NCI-H2227 (cell line): ENCODE data around the gene CCDC149.

Experiments used
- DNase-seq: peaks from one replicate; lab custom pipeline; 2025; ENCODE audit not compliant: unreplicated experiment; lab: John Stamatoyannopoulos, UW

The CCDC149 gene

DNA sequence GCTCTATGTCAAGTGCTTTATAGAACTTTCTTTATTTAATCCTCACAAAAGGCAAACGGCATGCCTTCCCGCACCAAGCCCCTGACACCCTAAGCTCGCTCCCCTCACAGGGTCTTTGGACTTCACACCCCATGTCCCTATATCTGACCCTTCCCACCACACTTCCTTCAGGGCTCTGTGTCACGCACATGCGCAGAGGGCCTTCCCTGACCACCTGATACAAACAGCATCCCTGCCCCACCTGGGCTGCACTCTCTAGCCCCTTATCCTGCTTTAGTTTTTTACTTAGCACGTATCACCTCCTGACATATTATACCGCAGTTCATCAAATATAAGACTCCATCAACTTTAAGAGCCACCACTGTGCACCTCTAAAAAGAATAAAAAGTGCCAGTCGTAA, 67.7 kb downstream of the CCDC149 start:
- no peak for DNase-seq

DNA sequence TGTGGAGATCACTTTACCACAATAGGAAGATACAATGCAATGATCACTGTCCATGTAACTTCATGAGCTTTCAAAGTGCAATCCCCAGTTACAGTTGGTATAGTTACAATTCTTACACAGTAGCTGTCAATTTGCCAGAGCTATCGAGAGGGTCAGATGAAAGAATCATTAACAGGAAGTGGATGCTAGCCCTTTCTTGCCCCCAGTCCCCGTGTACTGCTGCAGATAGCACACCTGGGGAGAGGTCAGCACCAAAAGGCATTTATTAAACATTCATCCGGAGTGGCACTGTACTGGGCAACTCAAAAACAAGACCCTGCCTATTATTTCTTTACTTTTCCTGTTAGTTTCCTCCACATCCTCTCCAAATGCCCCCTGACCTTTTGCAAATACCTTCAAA, 69.7 kb downstream of the CCDC149 start:
- DNase-seq: no peak

DNA sequence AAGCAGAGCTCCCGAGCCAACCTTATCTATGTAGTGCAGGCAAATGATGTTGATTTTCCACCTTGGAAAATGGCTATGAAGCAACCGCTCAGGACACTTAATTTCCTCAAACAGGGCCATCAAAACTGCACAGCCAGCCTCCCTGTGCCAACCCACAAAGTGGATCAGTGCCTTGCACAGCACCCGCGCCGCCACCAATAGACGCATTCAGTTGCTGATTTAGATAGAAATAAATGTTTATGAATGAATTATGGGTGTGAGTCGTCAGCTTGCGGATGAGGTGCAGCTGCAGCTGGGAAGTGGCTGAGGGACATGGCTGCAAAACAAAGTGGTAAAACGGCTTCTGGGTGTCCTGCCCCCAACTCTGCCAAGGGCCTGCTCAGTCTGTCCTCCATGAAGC, 70.5 kb downstream of the CCDC149 start:
- no peak for DNase-seq

DNA sequence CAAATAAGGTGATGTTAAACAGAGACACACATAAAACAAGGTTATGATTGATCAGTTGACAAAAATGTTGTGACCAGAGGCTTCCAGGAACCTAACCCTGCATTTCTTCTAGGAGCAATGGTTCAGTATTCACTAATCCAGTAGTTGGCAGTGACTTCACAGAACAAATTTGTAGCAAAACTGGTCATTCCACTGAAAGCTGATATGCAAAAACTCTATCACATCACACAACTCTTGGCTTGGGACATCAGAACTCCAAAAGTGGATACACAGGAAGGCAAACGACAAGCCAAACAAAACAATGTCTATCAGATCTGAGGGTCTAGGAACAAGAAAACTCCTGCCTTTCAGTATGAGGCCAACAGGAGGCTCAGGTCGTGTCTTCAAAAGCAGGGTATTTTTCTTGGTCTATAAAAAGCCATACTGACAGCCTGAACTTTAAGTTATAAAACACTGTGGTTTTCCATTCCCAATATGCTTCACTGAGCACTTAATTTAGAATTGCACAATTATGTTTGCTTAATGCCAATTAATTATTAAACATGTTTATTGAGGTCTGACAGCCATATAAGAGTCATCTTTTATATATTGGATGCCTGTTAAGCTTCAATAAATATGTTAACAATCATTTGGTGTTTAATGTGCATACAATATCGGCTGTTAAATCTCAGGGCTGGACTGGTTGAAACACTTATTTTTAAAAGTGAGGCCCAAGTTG, 71.9 kb downstream of the CCDC149 start:
- DNase-seq: no peak

DNA sequence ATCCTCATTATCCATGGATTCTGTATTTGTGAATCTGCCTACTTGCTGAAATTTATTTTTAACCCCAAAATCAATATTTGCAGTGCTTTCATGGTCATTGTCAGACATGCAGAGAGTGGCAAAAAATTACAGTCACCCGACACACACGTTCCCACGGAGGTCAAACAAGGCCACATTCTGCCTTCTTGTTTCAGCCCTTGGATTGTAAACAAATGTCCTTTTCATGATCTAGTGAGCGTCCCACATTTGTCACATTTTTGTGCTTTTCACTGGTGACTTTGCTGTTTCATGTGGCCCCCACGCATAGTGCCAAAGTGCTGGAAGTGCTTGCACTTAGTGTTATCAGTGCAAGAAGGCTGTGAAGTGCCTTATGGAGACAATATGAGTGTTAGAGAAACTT, 72.5 kb downstream of the CCDC149 start:
- no peak for DNase-seq

DNA sequence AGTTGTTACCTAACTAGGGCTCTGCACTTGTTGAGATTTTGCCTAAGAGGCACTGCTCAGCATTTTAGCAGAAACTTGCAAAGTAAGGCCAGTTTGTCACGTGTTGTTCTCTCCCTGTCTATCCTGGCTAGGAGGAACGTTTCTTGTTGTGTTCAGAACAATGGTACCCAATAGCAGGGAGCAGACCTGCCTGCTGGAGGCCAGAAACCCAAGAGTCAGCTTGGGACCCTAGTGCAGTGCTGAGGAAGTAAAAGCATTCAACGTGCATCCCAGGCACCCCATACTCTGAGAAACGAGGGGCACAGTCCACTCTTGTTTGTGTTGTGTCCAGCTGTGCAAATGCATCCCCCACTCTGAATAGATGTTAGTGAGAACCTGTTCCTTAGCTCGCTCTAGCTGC, 75.1 kb downstream of the CCDC149 start:
- no peak for DNase-seq

DNA sequence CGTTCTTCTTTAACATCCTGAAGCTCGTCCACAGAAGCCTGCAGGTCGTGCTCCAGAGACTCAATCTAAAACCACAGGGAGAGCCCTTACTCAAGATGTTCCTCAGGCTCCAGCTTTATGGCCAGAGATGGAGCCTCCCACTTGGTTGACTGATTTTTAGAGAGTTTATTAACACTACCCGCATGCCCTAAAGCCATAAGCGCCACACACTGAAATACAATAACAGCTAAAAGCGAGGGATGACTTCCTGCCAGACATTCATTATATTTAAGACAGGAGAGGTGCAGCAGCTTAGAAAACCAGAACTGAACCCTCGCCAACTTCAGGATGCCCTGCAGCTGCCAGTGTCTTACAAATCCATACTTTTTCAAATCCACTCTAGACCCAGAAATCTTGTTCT, 75.5 kb downstream of the CCDC149 start:
- no peak for DNase-seq

DNA sequence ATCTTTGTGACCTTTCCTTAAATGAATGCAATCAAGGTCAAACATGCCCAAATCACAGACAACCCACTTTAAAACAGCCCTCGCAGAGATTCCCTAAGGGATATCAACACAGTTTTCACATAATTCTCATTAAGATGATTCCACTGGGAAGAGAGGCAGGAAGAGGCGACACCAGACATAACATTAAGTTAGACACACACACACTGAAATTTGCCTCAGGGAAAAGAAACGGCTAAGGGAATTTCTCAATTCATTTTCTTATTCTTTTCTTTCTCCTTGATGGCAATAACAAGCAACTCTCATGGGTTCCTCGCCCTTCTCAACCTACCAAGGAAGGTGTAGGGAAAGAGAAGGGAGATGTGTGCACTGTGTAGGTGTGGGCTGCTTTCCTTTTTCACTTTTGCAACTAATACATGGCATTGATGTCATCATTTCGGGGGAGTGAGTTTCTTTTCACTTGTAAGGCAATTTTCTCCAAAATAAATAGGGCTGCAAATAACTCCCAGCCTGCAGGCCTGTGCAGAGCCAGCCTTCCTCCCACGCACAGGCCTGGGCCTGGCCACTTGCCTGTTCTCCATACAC, 76.1 kb downstream of the CCDC149 start:
- no peak for DNase-seq

DNA sequence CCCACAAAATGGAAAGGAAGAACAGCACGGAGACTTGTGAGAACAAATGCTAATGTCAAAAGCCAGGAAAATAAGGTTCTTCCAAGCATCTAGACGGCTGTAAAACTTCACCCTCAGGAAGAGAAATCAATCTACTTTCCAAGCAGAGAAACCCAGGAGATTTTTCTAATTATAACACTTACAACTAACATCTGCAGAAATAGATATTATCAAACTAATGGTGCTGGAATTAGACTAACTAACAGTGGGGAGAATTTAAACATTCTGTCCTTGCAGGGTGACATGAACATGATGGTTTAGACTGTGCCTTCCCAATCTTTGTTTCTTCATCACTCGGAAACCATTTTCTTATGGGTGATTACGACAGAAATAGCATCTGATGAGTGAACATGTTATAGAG, 77.1 kb downstream of the CCDC149 start:
- DNase-seq: no peak

DNA sequence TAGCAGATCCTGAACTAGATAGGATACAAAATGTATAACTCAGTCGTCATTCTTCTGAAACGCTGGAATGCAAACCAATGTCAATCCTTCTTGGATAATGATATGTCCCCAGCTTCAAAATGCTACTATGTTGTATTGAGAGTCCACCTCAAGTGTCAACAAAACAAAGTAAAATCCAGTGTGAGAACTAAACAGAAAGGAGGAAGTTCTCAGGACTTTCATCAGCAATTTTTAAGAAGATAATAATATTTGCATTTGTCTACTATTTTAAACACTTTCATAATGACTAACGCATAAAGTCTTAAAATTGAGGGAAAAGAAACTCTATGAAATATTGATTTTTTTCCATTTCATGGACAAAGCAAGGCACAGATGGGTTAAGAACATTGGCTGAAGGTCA, 81.2 kb downstream of the CCDC149 start:
- no peak for DNase-seq

DNA sequence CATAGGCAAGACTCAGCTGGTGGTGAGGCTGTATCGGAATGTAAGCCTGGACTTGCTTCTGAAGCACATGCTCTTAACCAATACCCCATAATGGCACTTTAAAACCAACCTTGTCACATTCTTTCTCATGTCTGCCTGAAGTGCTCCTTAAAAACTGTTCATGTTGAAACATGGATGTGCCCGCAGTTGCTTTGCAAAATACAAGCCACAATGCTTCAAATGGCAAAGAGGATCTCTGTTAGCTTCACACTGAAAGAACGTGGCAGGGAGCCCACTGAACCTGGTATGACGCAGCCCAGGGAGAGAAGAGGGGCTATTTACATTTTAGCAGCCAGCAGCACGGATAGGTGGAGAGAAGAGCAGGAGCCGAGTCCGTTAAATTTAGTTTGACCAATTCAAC, 88.1 kb downstream of the CCDC149 start:
- no peak for DNase-seq

DNA sequence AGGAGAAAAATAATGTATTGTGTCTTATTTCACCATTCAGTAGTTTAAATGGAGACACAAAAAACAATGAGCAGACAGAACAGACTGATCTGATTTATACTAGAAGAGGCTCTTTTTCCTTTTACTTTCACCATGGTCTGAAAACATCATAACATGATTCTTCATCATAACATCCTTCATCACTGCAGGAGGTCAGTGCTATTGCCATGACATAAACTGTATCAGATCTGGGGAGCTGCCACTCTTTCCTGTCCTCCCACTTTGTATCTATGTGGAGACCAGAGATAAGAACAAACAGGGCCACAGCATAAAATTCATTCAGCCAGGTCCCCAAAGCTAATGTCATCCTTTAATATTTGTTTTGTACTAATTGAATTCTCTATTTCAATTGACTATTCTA, 92.3 kb downstream of the CCDC149 start:
- no peak for DNase-seq

DNA sequence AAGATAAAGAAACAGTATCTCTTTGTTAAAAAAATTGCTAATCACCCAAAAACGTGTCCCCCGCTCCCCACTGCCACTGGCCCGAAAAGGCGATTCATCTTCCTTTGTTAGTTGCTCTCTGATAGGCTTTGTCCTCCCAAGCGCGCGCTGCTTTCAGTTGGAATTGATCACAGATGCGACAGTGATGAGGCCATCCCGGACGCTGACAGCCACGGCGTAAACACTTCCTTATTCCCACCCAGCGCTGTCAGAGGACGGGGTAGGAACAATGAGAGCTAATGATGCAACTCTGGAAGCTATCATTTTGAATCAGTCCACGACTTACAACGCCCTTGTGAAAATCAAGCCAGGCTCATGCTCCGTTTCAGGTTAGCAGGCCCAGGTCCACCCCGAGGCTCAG, 96.0 kb downstream of the CCDC149 start:
- DNase-seq: no peak

DNA sequence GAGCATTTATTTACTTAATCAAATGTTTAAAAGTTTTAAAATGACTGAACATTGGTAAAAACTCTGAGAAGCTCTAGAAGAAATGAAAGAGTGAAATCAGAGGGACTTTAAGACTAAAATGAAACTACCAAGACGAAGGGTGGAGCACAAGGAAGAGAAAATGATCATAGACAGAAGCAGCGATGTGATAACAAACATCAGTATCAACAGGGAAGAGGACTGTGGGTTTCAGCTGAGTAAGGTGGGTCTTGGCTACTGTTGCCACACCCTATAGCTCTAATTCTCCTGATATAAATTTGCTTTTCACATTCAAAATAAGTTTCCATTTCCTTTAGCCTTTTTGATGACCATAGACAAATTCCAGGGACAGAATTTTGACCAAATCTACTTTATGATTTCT, 99.1 kb downstream of the CCDC149 start:
- no peak for DNase-seq

DNA sequence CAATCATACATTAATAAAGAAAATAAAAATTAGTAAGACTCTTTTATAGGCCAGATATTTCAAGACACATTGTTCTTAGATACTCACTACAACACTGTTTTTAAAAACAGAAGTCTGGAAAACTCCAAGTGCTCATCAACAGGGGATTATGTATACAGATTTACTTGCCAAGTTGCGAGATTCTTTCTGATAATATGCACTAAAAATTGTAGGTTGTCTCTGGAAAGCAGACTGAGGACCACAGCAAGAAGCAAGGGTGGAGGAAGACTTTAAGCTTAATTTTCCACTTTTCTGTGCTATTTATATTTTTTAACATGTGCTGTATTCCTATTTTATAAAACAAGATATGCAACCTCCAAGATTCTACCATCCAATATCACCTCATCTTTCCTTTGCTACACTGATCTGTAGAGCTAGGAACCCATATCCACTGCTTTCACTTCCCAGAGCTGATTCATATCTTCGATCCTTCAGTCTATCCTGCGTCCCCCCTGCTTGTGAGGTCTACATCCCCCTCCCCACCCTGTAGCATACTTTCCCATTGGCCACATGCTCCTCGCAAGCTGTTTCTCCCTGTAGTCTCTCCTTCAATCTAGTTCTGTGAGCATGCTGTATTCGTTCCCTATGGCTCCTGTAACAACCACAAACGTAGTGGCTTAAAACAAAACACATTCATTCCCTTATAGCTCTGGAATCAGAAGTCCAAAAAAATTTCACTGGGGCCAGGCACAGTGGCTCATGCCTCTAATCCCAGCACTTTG, 101.8 kb downstream of the CCDC149 start:
- DNase-seq: no peak

DNA sequence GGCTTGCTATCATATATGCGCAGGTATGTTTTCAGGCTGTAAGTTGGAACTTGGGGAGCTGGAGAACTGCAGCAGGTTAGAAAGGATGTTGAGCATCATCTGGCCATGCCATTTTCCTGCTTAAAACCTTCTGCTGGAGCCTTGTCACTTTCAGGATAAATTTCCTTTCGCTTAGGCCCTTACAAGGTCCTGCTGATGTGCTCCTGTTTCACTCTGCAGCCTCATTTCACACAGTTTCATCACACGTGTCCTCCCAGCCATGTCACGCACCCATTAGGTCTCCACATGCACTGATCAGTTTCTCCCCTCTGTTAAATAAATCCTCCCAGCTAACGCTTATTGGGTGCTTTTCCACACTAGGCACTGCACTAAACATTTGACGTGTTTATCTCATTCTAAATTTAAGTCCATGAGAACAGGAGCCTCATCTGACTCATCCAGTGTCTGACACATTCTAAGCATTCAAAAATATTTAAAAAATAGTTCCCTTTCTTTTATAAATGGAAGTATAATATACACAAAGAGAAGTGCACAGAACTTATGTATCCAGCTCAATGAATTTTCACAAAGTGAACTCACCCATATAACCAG, 102.9 kb downstream of the CCDC149 start:
- no peak for DNase-seq

DNA sequence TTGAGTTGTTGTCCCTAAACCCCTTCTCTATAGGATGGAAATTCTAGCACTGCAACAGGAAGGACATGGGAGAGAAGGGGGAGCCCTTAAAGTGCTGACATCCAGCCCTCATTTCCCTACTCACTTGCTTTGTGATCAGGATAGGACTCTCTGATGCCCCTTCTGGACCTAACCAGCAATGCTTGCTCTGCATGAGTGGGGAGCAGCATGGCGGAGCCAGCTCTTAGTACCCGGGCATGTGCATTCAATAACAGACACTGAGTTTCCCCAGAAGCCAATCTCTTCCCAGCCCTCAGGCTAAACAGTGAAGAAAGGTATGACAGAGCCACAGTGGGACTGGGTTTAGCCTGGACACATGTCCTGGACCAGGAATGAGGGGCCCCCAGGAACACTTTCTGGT, 103.5 kb downstream of the CCDC149 start:
- no peak for DNase-seq

DNA sequence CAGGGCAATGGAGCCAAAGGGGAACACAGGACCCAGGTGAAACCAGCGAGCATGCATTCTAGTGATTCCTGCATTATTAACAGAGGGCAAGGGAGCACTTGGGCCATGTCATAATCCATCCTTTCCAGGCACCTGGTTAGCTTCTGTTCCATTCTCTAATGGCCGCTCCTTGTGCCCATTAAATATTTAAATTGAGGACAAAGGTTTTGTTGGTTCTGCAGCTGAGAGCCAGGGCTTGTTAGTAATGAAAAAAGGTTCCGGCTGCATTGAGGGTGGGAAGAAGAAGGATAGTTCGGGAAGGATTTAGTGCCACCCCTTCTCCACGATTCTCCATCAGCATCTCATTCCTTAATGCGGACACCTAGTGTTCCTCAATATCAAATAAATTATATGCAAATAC, 103.9 kb downstream of the CCDC149 start:
- DNase-seq: no peak

DNA sequence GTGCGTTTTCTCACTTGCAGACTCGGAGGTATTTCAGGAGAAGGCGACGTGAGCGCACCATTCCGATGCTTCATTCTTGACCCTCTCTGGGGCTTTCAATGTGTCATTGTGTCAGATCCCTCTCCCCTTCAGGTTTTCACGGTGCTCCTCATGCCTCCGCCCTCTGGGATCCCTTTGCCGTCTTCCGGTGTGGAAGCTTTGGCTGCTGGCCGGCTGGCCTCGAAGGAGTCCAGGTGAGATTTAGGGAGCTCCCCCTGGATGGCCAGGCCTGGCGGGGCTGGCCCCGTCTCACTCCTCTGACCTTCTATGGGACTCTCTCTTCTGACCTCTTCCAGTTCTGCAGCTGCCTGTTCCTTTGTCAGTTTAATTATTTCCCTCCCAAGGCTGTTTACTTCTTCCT, 104.6 kb downstream of the CCDC149 start:
- no peak for DNase-seq

DNA sequence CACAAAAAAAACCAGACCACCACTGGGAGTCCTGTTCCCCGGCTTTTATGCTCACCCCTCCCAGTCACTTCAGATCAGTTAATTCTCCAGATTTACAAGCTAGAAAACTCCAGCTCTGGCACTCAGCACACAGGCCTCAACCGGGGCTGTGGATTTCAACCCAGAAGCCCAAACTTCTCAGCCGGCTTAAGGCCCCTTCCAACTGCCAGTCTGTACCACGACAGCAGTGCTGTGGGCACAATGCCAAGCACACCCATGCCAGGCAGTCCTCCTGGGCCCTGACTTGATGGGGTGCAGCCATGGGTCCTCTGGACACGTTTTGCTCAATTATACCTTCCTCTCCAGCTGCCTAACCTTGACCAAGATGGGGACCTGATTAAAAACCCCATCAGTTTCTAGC, 105.2 kb downstream of the CCDC149 start:
- DNase-seq: no peak

DNA sequence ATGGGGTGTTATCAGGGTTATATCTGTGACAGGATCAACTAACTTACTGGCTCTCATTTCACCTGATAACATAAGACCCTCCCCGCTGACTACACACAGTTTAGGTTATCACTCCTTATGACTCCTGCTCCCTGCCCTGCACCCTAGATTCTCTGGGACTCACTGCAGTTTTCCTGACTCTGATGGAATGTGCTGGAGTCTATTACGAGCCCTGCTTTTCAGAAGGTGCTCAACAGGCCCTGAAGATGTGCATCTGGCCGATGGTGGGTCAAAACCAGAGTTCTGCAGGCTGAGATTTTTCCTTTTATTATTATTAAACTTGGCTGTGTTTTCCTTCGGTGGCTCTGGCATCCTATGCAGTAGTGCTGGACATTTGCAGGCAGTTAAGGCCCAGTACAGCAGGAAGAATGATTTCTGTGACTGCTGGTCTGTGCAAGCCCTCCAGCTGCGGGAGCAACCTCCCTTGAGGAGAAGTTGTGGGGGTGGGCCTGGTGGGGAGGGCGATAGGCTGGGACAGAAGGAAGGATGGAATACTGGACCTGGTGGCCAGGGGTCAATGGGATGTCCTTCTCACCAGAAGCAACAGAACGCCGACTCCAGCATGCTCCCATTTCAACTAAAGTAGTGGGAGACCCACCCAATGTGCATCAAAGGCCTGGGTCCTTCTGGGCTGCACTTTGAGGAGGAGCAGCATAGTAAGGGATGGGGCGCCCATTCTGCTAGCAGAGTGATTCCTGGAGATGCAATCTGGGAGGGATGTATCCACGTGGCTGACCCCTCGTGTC, 106.4 kb downstream of the CCDC149 start:
- no peak for DNase-seq
